Hematopoietic multipotent progenitor cell treated with erythropoietin and hydrocortisone succinate and interleukin-3 and kit ligand, for 8 days (in vitro differentiated cells): ENCODE measurements around the gene TRAF3IP1.
"Not testable (repeated sequence)": the region's sequence is repeated elsewhere in the genome, so short reads cannot be mapped to it uniquely, and the experiment has no call there.

ENCODE experiments used
- DNase-seq: peaks from one replicate; pipeline ENCODE4 v3.0.0-alpha.2; 2015

The TRAF3IP1 gene

DNA sequence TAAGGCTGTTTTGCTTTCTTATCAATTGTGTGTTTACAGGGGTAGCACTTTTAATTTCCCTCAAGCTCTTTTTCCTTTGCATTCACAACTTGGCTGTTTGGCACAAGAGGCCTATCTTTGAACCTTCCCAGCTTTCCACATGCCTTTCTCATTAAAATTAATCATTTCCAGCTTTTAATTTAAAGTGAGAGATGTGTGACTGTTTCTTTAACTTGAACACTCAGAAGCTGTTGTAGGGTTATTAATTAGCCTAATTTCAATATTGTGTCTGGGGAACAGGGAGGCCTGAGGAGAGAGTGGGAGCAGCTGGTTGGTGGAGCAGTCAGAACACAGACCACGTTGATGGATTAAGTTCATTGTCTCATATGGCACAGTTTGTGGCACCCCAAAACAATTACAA, 111.1 kb downstream of the TRAF3IP1 start:
- DNase-seq = no peak

DNA sequence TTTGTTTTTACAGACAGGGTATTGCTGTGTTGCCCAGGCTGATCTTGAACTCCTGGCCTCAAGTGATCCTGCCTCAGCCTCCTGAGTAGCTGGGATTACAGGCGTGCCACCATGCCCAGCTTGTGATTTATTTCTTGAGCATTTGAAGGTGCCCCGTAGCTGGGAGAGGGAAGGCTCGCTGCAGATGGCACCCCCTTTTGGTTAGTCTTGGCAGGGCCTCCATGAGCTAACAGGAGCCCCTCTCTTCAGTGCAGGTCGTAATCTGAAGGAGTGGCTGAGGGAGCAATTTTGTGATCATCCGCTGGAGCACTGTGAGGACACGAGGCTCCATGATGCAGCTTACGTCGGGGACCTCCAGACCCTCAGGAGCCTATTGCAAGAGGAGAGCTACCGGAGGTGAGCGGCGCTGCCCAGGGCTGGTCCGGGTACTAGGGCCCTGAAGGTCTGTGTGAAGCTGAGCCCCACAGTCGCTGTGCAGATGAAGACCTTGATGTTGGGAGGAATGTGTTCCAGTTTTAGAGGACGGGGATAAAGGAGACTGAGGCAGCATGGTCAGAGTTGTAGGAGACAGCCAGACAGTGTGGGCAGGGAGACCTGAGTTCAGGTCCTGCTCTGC, 113.1 kb downstream of the TRAF3IP1 start:
- no peak for DNase-seq

DNA sequence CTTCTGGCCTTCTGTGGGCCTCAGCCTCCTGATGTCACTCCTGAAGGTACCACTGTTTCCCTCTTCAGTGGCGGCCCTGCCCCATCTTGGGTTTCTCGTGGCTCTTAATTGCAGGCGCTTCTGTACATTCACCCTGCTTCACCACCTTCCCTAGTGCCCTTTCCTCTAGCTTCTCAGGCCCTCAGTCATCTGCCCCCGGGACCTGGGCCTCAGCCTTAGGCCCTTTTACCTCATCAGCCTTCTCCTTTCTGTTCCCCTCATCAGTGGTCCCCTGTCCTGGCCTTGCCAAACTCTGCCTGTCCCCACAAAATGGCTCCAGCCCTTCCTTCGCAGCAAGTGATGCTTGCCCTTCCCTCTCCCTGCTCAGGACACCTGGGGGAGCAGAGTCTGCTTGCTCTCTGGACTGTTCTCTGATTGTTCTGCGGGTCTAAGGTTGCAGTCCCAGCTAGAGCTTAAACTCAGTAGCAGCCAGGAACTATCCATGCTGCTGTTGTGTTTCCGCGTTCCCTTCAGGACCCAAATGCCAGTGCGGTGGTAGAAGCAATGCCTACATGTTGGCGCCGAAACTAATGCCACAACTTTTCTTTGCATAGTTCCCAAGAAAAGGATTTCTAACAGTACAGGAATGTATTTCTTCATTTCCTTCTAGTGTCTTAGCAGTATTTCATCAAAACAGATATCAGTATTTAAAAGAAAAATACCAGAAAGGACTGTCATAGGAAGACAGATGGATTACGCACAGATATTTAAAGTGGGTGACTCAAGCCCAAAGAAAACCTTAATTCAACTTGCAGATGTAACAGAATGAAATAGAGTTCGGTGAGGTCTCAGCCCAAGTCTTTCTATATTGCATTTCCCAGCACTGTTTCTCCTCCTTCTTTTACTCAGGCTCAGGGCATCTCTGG, 113.9 kb downstream of the TRAF3IP1 start:
- DNase-seq = no peak

DNA sequence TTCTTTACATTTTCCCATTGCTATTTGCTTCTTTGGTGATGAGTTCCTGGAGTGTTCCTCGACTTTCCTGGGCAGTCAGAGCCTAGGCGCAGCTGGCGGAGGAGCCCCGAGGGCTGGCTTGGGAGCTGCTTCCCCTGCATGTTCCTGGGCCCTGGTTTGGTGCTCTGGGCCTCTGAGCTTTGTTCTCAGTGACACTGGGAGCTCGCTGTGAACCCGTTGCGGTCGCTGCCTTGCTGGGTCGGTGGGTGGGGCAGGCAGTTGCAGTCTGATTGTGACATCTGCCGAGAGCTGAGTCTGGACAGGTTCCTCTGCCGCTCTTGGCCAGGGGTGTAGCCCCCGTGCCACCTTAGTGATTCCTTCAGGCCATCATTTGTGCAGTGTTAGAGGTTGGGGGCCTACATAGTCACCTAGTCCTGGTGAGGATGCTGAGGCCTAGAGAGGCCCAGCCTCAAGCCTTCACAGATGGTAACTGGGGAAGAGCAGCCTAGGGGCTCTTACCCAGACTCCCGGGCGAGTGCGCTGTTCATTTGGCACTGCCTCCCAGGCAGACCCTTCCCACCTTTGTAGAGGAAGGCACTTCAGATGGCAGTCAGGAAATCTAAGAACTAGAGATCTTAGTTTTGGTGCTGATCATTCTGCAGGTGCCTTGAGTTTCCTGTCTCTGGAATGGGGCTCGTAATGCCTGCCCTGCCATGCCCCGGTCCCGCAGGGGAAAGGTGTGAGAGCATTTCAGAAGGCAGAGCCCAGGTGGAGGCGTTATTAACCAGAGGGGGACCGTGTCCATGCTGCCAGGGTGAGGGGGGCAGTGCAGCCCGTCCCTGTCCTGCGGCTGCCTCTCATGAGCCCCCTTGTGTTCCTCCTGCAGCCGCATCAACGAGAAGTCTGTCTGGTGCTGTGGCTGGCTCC, 114.8 kb downstream of the TRAF3IP1 start:
- no peak for DNase-seq

DNA sequence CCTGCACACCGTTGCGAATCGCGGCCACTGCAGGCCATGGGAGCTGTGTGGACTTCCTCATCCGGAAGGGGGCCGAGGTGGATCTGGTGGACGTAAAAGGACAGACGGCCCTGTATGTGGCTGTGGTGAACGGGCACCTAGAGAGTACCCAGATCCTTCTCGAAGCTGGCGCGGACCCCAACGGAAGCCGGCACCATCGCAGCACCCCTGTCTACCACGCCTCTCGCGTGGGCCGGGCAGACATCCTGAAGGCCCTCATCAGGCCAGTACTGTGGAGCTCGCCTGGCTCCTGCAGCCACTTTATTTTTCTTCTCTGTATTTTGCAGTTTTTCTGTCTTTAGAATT, 115.4 kb downstream of the TRAF3IP1 start:
- DNase-seq = no peak

DNA sequence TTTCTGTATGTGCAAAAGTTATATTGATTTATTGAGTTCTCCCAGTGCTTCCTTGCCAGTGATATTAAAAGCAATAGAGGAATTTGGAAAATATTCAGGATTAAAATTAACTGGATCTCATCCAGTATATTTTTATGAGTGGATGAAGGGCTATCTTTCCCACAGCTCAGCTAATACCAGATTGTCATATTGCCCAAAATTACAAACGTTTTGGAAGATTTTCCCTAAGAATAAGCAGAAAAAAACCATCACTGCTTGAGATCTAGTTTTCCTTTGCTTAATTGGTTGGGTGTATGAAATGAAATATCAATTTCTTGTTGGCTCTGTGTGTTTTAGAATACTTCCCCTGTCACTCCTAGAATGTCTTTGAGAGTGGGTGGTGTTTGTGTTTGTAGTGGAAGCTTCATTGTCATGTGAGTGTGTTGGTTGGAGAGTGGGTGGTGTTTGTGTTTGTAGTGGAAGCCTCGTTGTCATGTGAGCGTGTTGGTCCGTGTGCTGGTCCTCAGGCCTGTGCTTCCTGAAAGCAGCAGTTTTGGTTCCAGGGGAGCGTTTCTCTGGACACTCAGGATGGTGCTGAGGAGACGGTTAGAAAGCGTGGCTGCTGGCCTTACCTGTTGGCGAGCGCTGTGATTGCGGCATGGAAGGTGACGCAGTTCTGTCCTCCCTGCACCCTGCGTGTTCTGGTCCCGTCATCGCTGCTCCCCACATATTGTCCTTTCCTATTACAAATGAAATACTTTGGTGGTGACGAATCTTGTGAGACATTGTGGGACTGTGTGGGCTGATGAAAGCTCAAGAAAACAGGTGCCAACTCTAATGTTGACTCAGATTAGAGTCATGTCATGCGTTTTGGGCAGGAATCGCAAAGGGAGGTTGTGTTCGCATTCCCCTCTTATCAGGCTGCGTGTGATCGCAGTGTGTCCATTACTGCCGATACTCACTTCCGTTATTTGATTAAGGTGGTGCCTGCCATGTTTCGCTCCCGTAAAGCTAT, 118.8 kb downstream of the TRAF3IP1 start:
- DNase-seq = no peak

DNA sequence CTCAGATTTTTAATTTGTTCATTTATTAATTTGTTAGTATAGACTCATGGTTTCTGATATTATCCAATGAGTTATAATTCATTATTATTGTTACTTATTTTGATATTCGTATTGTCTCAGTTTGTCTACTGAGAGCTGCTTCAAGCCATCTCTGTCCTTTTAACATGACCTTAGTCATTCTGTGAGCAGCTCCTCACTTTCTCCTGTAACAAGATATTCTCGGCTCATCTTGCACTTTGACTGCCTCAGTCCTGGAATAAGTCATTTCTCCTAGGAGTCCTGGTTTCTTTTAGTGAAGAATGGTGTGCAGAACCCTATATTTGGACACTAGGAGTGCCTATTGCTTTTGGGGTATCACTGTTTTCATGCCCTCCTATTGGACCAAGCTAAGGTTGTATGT, 119.6 kb downstream of the TRAF3IP1 start:
- DNase-seq = no peak

DNA sequence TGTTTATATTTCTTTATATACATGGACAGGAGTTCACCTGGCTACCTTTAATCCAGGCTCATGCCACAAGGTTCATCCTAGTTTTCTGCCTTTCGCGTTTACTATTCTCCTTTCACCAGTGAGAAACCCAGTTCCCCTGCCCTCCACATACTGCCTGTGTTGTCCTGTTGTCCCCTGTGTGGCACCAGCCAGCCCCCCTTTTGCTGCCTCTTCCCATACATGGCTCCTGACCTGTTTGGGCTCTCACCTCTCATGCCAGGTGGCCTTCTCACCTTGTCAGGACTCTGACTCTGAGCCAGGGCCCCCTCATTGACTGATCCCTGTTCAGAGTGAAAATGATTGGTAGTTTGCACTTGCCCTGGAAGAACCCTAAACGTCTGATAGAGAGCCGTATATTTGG, 120.0 kb downstream of the TRAF3IP1 start:
- DNase-seq = no peak

DNA sequence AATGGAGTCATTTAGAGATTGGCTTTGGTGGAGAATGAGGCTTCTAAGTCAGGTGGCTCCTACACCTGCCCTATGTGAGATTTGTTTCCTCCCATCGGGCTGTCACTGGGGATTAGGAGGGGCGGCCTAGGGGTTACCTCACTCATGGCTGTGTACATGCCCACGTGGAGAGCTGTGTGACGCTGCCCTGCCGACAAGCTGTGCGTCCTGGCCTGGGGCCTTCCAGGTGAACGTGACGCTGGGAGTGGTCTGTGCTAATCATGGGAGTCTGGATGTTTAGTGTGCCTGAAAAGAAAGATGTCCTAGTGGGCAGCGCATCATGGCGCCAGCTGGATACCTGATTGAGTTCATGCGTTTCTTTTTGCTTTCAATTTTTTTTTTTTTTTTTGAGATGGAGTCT, 120.4 kb downstream of the TRAF3IP1 start:
- DNase-seq = no peak

DNA sequence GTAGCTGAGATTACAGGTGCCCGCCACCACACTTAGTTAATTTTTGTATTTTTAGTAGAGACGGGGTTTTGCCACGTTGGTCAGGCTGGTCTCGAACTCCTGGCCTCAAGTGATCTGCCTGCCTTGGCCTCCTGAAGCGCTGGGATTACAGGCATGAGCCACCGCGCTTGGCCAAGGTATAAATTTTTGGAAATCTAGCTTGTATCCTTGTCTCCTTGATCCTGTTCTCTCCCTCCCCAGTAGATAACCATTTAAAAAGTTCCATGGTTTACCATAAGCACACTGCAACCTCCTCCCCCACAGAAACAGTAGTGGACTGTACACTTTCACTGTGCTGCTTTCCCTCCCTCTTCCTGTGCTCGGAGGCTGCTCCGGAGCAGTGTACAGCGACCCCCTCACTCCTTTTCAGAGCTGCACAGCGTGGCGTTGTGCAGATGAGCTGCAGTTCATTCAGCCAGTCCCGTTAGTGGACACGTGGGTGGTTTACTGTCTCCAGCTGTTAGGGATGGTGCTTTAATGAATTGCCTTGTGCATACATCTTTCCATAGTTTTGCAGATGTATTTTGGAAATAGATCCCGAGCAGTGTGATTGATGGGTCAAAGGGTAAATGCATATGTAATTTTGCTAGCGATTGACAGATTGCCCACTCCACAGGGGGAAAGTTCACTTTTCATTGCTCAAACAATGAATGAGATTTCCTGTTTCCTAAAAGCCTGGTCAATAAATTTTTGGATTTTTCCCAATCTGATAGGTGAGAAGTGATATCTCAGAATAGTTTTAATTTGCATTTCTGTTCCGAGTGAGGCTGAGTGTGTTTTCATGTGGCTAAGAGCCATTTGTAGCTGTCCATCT, 121.2 kb downstream of the TRAF3IP1 start:
- no peak for DNase-seq

DNA sequence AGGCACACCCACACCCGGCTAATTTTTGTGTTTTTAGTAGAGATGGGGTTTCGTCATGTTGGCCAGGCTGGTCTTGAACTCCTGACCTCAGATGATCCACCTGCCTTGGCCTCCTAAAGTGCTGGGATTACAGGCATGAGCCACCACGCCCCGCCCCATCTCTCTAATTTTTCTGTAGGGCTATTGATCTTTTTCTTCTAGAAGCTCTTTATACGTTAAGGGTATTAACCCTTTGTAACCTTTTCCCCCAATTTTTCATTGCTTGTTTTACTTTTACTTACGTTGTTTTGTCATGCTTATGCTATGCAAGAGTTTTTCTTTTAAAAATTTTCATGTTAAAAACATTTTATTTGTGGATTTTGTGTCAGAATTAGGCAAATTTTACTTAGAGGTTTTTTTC, 121.9 kb downstream of the TRAF3IP1 start:
- DNase-seq = not testable (repeated sequence)

DNA sequence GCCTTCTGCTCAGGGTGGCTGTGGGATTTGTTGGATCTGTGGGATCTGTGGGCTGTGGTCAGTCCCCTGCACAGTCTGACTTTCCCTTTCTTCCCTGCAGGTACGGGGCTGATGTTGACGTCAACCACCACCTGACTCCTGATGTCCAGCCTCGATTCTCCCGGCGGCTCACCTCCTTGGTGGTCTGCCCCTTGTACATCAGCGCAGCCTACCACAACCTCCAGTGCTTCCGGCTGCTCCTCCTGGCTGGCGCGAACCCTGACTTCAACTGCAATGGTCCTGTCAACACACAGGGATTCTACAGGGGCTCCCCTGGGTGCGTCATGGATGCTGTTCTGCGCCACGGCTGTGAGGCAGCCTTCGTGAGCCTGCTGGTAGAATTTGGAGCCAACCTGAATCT, 123.9 kb downstream of the TRAF3IP1 start:
- DNase-seq = no peak

DNA sequence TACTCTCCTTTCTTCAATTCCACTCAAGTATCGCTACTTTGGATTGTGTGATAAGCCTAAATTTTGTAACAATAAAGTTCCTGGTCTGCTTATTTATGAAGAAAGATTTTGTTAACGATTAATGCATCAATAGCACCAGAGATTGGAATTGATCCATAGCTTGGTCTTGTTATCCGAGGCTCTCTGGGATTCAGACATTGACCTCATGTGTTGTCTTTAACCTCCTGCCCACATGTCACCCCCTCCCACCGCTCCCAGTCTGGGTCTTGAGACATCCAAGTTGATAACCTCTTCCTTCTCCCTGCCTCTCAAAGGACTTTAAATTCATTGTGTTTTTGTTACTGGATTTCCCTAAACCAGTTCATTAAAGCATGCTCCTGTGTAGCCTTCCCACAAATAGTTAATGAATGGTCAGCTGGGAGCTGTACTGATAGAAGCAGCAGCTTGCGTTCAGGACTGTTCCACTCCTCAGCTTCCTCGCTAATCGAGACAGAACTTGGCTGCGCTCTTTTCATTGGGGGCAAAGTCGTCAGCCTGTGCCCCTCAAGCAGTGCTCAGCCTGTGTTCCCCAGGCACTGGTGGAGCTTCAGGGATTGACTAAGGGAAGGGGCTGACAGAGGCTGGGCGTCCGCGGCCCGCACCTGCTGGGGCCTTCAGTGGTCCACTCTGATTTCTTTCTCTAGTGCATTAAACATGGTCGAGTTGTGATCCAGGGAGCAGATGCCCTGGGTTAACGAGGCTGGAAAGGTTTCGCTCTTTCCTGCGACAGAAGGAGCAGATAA, 125.3 kb downstream of the TRAF3IP1 start:
- no peak for DNase-seq

DNA sequence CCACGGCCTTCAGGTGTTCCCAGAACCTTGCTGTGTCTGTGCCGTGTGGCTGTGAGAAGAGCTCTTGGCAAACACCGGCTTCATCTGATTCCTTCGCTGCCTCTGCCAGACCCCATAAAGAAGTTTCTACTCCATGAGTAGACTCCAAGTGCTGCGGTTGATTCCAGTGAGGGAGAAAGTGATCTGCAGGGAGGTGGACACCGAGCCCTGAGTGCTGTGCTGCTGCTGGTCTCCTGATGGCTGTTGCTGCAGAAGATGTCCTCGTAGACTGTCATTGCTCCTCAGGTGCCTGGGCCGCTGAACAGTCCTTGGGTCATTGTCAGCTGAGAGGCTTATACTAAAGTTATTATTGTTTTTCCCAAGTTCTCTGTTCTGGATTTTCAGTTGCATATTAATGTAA, 126.1 kb downstream of the TRAF3IP1 start:
- DNase-seq = no peak

DNA sequence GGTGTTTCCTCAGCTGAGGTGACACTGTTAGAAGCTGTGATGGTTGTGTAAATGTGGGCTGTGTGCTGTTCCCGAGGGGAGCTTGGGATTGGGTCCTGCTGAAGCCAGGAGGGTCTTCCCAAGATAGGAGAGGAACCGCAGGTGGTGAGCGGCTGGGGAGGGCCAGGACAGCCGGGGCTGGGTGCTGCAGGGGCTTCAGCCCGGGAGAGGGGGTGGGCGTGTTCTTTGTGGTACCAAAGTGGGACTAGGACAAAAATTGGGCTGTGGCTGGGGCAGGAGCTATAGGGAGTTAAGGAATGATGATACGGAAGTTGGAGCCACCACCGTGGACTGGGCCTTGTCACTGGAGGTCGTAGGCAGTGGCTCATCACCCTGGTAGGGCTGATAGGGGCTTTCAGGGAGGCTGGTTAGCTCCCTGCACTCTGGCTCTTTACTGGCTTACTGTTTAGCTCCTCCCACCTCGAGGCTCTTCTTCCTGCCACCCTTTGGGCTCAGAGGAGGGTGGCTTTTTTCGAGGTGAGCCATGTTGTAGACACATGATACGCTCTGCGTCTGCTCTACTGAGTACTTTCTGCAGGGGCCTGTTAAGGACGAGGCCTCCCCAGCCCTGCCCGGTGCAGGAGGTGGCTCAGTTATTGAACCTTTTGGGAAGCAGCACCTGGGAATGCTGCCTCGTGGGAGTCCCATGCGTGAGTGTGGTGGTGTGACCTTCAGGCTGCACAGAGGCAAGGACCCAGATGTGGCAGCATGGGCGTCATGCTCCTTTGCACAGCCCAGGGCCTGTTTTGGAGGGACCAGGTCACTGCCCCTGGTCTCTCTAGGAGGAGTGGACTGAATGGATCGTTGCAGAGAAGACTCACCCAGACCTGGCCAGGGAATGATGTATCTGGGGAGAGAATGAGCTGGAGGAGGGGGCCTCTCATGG, 128.0 kb downstream of the TRAF3IP1 start:
- DNase-seq = no peak

DNA sequence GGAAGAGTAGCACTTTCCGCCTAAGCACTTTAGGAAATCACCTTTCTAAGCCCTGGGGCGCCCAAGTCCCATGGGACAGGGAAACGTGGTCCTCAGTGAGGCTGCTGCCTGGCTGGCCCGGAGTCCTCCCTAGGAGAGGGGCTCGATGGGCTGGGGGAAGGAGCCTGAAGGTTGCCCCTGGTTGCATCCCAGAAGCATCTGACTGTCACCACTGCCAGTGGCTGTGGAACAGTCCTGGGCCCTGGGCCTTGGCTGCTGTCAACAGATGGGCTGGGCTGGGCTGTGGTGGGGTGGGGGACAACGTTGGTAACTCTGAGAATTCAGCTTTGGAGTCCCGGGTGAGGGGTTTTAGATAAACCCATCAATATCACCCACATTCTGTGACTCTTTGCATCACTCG, 128.9 kb downstream of the TRAF3IP1 start:
- no peak for DNase-seq

DNA sequence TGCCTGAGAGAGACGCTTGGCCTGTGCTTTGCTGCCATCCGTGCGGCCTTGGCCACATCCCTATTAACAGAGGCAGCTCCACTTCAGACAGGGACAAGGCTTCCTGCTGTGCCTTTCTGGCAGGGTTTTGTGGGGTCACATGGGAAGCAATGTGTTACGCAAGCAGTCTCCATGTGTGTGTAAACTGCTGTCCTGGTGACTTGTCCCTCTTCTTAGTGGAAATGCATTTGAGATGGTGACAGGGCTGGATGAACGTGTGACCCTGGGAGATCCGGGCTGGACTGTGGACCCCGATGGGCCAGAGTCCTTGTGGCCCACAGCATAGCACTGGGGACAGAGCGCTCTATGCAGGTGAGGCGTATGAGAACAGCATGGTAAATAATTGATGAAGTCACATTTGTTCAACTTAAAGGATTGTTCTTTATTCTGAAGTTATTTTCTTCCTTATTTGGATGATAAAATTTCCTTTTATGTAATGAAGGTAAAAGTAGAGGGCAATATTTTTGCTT, 129.6 kb downstream of the TRAF3IP1 start:
- DNase-seq = no peak

DNA sequence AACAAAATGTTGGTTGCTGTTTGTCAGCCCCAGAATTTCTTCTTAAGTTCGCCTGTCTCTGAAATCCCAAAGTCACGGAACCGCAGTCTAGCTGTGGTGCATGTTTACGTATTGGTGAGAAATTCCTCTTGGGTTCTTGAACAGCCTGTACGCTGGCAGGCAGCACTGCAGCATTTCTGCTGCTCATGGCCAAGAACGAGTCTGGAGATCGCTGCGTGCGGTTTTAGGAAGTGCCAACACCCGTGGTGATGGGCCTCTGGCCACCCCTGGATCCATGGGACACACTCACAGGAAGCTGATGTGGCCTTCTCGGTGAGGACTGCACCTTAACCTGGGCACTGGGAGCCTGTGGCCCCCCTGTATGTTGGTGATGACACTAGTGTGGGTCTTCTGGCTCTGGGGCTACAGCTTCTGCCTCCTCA, 130.1 kb downstream of the TRAF3IP1 start:
- DNase-seq = no peak
